ENCODE results near the gene TBCE.

GRCh38 chr1:235460770-235461169, 93.5 kb downstream of the TBCE start:
- TF ChIP-seq, protein P1, sequence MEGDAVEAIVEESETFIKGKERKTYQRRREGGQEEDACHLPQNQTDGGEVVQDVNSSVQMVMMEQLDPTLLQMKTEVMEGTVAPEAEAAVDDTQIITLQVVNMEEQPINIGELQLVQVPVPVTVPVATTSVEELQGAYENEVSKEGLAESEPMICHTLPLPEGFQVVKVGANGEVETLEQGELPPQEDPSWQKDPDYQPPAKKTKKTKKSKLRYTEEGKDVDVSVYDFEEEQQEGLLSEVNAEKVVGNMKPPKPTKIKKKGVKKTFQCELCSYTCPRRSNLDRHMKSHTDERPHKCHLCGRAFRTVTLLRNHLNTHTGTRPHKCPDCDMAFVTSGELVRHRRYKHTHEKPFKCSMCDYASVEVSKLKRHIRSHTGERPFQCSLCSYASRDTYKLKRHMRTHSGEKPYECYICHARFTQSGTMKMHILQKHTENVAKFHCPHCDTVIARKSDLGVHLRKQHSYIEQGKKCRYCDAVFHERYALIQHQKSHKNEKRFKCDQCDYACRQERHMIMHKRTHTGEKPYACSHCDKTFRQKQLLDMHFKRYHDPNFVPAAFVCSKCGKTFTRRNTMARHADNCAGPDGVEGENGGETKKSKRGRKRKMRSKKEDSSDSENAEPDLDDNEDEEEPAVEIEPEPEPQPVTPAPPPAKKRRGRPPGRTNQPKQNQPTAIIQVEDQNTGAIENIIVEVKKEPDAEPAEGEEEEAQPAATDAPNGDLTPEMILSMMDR (conservative IDR thresholded peaks at IDR 0.05; ENCODE audit: low read length): no peak
- no peak for TF ChIP-seq EZH2phosphoT487 (IDR thresholded peaks at IDR 0.05; ENCODE audit: borderline replicate concordance, low read depth, low read length)

Data from OCI-LY7 (cell line).